ENCODE results near the gene OSTC. TPM values are rescaled to one million over a fixed set of nuclear protein-coding genes. Genes with fewer than 3 reads are reported as not detected.
A peak's percentile ranks its signal among the peaks of the same experiment; 100 is the strongest.
"Not testable (repeated sequence)": the region's sequence is repeated elsewhere in the genome, so short reads cannot be mapped to it uniquely, and the experiment has no call there.

OSTC gene
- total RNA-seq, 1 experiment from 2014 or later = 290 TPM

- DNase-seq (ENCODE audit: low spot score) = no peak
These were observed 3.7 kb upstream of the OSTC start for GRCh38 chr4:108646706-108647105.

- DNase-seq (ENCODE audit: low spot score) = no peak
These were observed 562 bp upstream of the OSTC start for GRCh38 chr4:108649863-108650211.

GRCh38 chr4:108651014-108651791 is 804 bp downstream of the OSTC start:
- no peak for DNase-seq (ENCODE audit: low spot score)

GRCh38 chr4:108662629-108663028 is 12.2 kb downstream of the OSTC start:
- no peak for DNase-seq (ENCODE audit: low spot score)

- DNase-seq (ENCODE audit: low spot score) = no peak
These were observed 24.1 kb downstream of the OSTC start for GRCh38 chr4:108674356-108674977.

- no peak for DNase-seq (ENCODE audit: low spot score)
These were observed 31.0 kb downstream of the OSTC start for GRCh38 chr4:108681321-108681809.

- peak; percentile 44 for DNase-seq (ENCODE audit: low spot score)
These were observed 33.1 kb downstream of the OSTC start for GRCh38 chr4:108683479-108683878.

GRCh38 chr4:108685036-108685686 is 34.8 kb downstream of the OSTC start:
- DNase-seq (ENCODE audit: low spot score) = no peak

GRCh38 chr4:108690738-108691137 is 40.3 kb downstream of the OSTC start:
- DNase-seq (ENCODE audit: low spot score) = no peak

- DNase-seq (ENCODE audit: low spot score) = no peak
These were observed 42.8 kb downstream of the OSTC start for GRCh38 chr4:108693211-108693610.

- DNase-seq (ENCODE audit: low spot score) = no peak
These were observed 43.4 kb downstream of the OSTC start for GRCh38 chr4:108693819-108694218.

- no peak for DNase-seq (ENCODE audit: low spot score)
These were observed 44.0 kb downstream of the OSTC start for GRCh38 chr4:108694423-108694822.

GRCh38 chr4:108695062-108695461 is 44.7 kb downstream of the OSTC start:
- no peak for DNase-seq (ENCODE audit: low spot score)

- DNase-seq (ENCODE audit: low spot score) = no peak
These were observed 45.8 kb downstream of the OSTC start for GRCh38 chr4:108696160-108696559.

GRCh38 chr4:108700081-108700757 is 49.8 kb downstream of the OSTC start:
- peak; percentile 68 for DNase-seq (ENCODE audit: low spot score)

GRCh38 chr4:108702960-108703359 is 52.6 kb downstream of the OSTC start:
- DNase-seq (ENCODE audit: low spot score) = peak; percentile 74

- DNase-seq (ENCODE audit: low spot score) = no peak
These were observed 53.0 kb downstream of the OSTC start for GRCh38 chr4:108703370-108703769.

GRCh38 chr4:108703966-108704365 is 53.6 kb downstream of the OSTC start:
- DNase-seq (ENCODE audit: low spot score) = no peak

GRCh38 chr4:108706289-108706688 is 55.9 kb downstream of the OSTC start:
- DNase-seq (ENCODE audit: low spot score) = no peak

GRCh38 chr4:108709234-108709633 is 58.8 kb downstream of the OSTC start:
- no peak for DNase-seq (ENCODE audit: low spot score)

GRCh38 chr4:108709722-108710121 is 59.3 kb downstream of the OSTC start:
- no peak for DNase-seq (ENCODE audit: low spot score)

- DNase-seq (ENCODE audit: low spot score) = not testable (repeated sequence)
These were observed 60.2 kb downstream of the OSTC start for GRCh38 chr4:108710578-108710977.
